ENCODE measurements around the gene GNAT2. TPM values are rescaled to one million over a fixed set of nuclear protein-coding genes. Genes with fewer than 3 reads are reported as not detected.

Gene GNAT2
- total RNA-seq, 1 experiment from 2014 or later: 0.46 TPM

DNA sequence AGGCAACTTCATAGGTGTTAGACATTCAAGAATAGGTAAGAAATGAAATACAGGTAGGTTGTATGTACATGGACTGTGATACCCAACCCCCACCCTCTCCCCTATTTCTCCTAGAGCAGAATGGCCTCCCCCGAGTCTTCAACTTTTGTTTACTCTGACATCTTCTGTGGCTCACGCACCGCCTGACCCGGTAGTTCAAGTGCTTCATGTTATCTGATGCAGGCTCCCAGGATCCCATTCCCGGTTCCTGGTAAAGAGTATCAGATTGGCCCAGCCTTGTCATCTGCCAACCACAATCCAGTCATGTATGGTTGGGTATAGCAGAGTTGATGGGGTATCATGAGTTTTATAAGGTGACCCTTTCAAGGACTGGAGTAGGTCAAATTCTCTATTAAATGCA, 61.9 kb downstream of the GNAT2 start:
- DNase-seq (ENCODE audit: low spot score): no peak

DNA sequence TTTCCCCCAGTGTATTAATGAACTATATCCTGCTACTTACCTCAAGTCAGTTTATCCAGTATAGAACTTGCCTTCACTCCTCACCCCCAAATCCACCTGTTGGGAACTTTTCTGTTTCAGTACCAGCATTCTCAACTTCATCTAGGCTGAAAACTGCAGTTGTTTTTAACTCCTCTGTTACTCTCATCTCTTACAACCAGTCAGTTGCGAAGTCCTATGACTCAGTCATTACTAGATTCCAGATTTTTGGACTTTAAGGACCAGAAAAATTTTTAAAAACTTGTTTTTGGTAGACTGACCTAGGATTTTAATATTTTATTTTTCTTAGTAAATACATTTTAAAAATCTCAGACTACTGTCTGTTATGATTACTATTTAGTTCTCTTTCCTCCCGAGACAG, 62.9 kb downstream of the GNAT2 start:
- no peak for DNase-seq (ENCODE audit: low spot score)

Other genes starting within 250 kb of the GNAT2 start
- 3.7 and 7.4 TPM in 2 replicates for gene SORT1, start 221.7 kb downstream of the GNAT2 start, total RNA-seq (2014; rRNA removed; shearing (Covaris generic))
- 154 and 184 TPM in 2 replicates for gene PSMA5, start 193.2 kb downstream of the GNAT2 start, total RNA-seq (2014; rRNA removed; shearing (Covaris generic))
- gene SYPL2, start 153.1 kb downstream of the GNAT2 start, total RNA-seq (2014; rRNA removed; shearing (Covaris generic)): 0.27 and 0.54 TPM in 2 replicates
- gene ATXN7L2, start 135.7 kb downstream of the GNAT2 start, total RNA-seq (2014; rRNA removed; shearing (Covaris generic)): 1.0 and 1.9 TPM in 2 replicates
- gene CYB561D1, start 125.5 kb downstream of the GNAT2 start, total RNA-seq (2014; rRNA removed; shearing (Covaris generic)): 2.6 and 7.9 TPM in 2 replicates
- gene AMIGO1, start 109.9 kb downstream of the GNAT2 start, total RNA-seq (2014; rRNA removed; shearing (Covaris generic)): 0.72 and 1.5 TPM in 2 replicates
- gene GPR61, start 79.7 kb downstream of the GNAT2 start, total RNA-seq (2014; rRNA removed; shearing (Covaris generic)): not detected in 2 replicates
- gene GNAI3, start 71.0 kb downstream of the GNAT2 start, total RNA-seq (2014; rRNA removed; shearing (Covaris generic)): 9.0 and 9.8 TPM in 2 replicates
- 37.0 and 41.6 TPM in 2 replicates for gene AMPD2, start 221 bp upstream of the GNAT2 start, total RNA-seq (2014; rRNA removed; shearing (Covaris generic))
- 15.9 and 27.2 TPM in 2 replicates for gene GSTM4, start 36.5 kb upstream of the GNAT2 start, total RNA-seq (2014; rRNA removed; shearing (Covaris generic))
- 1.6 and 4.6 TPM in 2 replicates for gene GSTM2, start 48.4 kb upstream of the GNAT2 start, total RNA-seq (2014; rRNA removed; shearing (Covaris generic))
- gene GSTM1, start 68.2 kb upstream of the GNAT2 start, total RNA-seq (2014; rRNA removed; shearing (Covaris generic)): not detected in 2 replicates
- gene GSTM5, start 92.6 kb upstream of the GNAT2 start, total RNA-seq (2014; rRNA removed; shearing (Covaris generic)): not detected in 2 replicates
- gene GSTM3, start 121.4 kb upstream of the GNAT2 start, total RNA-seq (2014; rRNA removed; shearing (Covaris generic)): 228 and 275 TPM in 2 replicates
- gene EPS8L3, start 144.3 kb upstream of the GNAT2 start, total RNA-seq (2014; rRNA removed; shearing (Covaris generic)): not detected in 2 replicates

Measured in H4 (cell line).